22Rv1 (cell line): ENCODE results near the gene ALDH7A1.

ENCODE experiments used
- H3K27ac ChIP-seq: fragments of 450-650 bp; 2 replicates; pipeline ENCODE4 v1.5.1; 2017
- ZFX ChIP-seq: fragments of 450-650 bp; IDR thresholded peaks from 2 replicates; pipeline ENCODE4 v1.6.1; 2017; ENCODE audit warnings: antibody characterized with exemption, borderline replicate concordance
- TF ChIP-seq, protein P1 (sequence below): fragments of 450-650 bp; IDR thresholded peaks from 2 replicates; pipeline ENCODE4 v1.5.1; 2017; ENCODE audit warnings: mild to moderate bottlenecking

Gene ALDH7A1

DNA sequence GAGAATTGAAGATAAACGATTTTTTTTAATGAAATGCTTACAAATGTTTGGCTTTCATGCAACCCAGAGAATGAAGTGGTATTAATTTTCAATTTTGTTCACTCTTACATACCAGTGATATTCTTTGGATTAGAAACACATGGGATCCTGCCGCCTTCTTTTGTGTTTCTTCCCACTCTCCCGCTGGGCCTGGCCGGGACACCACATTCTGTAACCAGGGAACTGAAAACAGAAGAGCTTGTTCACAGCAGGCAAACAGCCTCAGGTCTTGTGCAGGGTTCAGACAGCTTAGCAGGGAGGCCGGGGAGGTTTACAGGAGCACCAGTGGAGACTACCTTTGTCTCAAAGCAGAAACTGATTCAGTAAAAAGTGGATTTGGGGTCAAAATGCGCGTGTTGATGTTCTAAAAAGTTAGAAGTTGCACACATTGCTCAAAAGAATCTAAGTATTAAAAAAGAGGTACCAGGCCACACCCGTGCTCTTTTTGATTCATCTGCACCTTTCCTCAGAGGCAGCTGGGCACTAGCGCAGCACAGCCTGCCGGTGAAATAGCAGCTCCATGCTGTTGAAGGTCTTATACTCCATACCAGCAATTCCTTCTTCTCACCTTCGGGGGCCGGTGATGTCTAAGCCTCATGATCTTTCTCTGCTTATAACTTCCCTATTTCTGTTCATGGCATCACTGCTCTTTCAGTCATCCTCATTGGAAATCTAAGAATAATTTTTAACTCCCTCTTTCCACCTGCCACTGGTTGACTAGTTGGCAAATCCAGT is 104.7 kb downstream of the ALDH7A1 start:
- H3K27ac ChIP-seq, result no peak overlapping the region
- TF ChIP-seq ZFX, result no peak
- TF ChIP-seq, protein P1, sequence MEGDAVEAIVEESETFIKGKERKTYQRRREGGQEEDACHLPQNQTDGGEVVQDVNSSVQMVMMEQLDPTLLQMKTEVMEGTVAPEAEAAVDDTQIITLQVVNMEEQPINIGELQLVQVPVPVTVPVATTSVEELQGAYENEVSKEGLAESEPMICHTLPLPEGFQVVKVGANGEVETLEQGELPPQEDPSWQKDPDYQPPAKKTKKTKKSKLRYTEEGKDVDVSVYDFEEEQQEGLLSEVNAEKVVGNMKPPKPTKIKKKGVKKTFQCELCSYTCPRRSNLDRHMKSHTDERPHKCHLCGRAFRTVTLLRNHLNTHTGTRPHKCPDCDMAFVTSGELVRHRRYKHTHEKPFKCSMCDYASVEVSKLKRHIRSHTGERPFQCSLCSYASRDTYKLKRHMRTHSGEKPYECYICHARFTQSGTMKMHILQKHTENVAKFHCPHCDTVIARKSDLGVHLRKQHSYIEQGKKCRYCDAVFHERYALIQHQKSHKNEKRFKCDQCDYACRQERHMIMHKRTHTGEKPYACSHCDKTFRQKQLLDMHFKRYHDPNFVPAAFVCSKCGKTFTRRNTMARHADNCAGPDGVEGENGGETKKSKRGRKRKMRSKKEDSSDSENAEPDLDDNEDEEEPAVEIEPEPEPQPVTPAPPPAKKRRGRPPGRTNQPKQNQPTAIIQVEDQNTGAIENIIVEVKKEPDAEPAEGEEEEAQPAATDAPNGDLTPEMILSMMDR, result no peak

DNA sequence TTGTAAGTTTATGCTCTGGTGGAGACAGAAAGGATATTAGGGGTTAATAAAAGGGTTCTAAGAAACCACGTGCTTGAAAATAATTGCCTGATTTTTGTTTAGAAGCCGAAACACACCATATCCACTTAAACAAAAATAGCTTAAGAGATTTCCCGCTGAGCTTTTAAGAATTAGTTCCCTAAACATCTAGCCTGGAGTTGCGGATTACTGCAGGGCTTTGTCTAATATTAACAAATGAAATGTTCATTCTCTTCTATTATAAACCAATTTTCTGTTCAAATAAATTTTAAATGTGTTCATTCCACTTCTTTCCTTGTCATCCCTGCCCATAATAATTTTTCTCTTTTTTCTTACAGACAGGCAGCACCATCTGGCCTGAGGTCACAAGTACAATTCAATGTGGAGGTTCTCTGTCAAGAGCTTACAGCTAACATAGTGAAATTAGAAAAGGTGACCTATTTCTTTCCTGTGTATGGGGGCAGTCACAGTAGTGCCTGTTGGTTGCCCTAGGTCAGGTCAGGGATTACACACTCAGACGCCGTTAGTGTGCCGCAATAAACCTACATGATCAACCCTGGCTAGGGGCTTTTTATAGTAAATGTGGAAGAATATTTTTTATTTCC is 106.5 kb downstream of the ALDH7A1 start:
- TF ChIP-seq, protein P1, result no peak
- H3K27ac ChIP-seq, result no peak overlapping the region

DNA sequence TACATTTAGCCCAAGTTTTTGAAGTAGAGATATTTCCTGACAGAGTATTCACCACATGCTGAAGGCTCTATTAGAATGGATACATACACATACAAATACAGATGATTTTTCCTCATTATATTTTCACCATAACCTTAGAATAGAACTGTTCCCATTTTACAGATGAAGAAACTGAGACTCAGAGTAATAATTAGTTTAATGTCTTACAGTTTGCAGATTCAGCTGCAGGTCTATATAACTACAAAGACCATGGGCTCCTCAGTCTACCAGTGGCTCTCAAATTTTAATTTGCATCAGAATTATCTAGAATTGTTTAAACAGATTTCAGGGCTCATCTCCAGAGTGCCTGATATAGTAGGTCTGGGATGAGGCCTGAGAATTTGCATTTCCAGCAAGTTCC is 107.4 kb downstream of the ALDH7A1 start:
- H3K27ac ChIP-seq, result no peak overlapping the region
- TF ChIP-seq, protein P1, result no peak
- no peak for TF ChIP-seq ZFX

DNA sequence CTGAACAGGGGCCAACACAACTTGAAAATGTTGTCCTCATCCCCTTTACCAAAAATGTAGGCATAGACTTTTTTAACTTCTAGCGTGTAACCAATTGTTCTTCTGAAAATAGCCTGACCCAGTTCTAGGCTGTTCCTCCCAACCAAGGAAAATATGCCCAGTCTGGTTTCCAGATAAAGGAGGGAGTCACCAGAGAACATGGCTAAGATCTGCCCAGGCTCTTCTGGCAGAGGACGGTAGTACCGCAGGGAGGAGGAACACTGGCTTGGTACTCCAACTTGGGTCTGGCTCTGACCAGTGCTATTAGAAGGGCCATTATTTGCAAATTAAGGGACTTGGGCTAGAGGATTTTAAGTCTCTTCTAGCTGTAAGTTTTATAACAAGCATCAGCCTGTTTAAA is 108.7 kb downstream of the ALDH7A1 start:
- TF ChIP-seq ZFX, result no peak
- TF ChIP-seq, protein P1, result no peak
- H3K27ac ChIP-seq, result no peak overlapping the region

DNA sequence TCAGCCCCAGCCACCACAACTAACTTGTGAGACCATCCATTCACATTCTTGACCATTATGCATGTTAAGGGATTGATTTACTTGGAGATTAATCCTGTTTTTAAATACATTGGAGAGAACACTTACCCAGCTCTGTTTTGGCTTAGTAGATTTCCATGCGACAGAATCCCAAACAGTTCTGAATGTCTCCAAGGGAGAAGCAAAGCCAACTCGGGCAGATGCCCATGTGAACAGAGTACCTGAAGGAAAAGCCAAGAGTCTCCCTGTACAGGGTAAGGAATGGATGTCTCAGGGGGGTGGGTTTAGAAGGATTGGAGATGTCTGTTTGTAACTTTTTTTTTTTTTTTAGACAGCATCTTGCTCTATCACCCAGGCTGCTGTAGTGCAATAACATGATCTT is 110.8 kb downstream of the ALDH7A1 start:
- TF ChIP-seq ZFX, result no peak
- TF ChIP-seq, protein P1, result no peak
- no peak overlapping the region for H3K27ac ChIP-seq

DNA sequence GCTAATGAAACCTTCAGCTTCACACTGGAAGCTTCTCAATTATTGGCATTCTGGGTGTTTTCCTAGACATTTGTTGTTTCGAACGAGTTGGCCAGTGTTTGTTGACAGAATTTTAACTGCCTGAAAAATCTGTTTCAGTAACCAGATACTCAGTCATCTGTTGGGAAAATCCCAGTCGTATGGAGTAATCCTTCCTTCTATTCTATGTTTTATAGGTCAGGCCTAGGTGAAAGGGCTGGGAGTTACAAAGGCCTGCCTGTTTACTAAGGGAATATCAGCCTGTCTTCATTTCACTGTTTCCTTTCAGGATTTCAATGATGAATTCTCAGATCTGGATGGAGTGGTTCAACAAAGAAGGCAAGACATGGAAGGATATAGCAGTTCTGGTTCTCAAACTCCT is 111.9 kb downstream of the ALDH7A1 start:
- H3K27ac ChIP-seq, result no peak overlapping the region
- TF ChIP-seq ZFX, result no peak
- TF ChIP-seq, protein P1, result no peak

DNA sequence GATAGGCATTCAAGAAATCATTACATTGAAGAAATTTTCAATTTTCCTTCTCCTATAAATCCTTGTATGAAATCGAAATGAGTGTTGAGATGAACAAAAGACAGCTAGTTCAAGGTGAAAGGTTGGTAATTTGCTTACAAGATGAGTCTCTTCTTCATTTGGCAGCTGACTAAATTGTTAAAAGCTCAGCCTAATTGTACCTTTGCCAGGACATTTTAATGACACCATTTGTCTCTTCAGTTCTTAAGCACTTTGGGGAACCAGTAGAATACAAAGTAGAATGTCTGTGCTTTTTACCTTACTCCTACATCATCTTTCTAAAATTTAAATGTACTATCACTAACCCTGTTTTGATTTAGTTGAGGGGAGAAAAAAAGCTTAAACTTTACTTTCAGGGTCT is 112.4 kb downstream of the ALDH7A1 start:
- TF ChIP-seq, protein P1, result no peak
- no peak for TF ChIP-seq ZFX
- no peak overlapping the region for H3K27ac ChIP-seq
